GM18520 (cell line): Measurements from ENCODE around the gene OLFML3.
"Not testable (repeated sequence)": the region's sequence is repeated elsewhere in the genome, so short reads cannot be mapped to it uniquely, and the experiment has no call there.

Source experiments
- ATAC-seq: cut with Tn5 transposase; IDR thresholded peaks from one replicate; pipeline ENCODE4 v1.9.1; 2021; ENCODE audit not compliant: unreplicated experiment

The OLFML3 gene

DNA sequence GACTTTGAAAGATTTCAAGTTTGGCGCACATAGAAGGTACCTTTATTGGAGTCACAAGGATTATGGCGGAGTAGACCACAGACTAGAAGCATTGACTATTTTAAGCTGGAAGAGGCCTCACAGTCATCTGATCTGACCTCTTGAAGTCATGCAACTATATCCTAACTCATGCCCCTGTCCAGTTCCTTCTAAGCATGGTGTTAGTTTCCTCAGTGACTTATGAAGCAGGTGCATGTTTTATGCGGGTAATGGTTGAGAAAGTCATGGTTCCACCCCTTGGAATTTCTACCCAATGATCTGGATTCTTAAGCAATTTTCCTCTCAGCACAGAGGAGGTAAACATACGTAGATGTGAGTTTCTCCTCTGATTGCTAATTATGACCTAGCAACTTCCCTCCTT lies 11.7 kb downstream of the OLFML3 start:
- no peak for ATAC-seq

GRCh38 chr1:113991467-113991997 lies 12.3 kb downstream of the OLFML3 start:
- ATAC-seq, result no peak

GRCh38 chr1:113993072-113993471 lies 13.8 kb downstream of the OLFML3 start:
- no peak for ATAC-seq

DNA sequence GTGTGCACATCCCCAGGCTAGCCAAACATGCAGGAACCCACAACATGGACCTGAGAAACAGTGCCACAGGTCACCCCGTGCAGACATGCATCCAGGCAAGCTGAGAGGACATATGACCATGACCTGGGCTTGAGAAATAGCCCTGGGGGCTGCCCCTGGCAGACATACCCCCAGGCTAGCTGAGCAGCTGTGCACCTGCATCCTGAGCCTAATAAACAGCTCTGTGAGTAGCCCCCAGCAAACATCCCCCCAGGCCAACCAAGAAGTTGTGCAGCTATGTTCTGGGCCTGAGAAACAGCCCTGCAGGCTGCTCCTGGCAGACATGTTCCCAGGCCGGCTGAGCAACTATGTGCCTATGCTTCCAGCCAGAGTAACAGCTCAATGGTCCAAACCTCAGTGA lies 14.5 kb downstream of the OLFML3 start:
- ATAC-seq, result no peak

- no peak for ATAC-seq
Measured at GRCh38 chr1:113995382-113995781, 16.1 kb downstream of the OLFML3 start.

- ATAC-seq, result no peak
Measured at GRCh38 chr1:113998361-113998760, 19.1 kb downstream of the OLFML3 start.

- no peak for ATAC-seq
Measured at GRCh38 chr1:113999233-113999632, 20.0 kb downstream of the OLFML3 start.

DNA sequence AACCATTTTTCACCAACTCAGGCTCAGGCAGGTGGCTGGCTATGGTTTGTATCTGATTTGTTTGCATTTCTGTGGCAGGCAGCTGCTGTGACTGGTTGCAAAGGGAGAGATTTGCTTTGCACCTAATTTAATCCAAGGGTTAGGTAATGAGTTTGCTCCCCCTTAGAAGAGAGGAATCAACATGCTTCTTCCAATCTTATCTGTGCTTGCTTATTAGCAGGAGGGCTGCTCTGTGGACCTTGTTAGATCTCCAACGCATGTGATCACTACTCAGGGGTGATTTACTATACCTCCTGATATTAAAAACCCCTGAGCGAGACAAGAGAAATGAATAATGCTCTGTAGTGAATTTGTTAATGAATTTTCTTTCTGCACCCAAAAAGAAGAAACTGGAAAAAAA lies 20.5 kb downstream of the OLFML3 start:
- no peak for ATAC-seq

DNA sequence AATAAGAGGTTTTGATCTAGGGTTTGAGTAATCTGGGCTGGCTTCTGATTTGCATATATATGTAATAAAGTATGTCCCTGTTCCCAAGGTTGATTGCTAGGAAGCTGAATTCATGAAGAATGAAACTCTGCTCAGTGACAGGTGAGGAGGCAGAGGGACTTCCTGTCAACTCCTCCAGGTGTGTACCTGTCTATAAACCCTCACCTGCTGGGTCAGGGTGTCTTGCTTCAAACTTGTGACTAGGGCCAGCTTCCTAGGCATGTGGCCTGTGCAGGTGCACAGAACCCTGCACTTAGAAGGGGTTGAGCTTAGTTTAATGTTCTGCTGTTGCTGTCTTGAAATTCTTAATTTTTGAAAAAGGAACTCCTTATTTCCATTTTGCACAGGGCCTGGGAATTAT lies 21.1 kb downstream of the OLFML3 start:
- no peak for ATAC-seq

DNA sequence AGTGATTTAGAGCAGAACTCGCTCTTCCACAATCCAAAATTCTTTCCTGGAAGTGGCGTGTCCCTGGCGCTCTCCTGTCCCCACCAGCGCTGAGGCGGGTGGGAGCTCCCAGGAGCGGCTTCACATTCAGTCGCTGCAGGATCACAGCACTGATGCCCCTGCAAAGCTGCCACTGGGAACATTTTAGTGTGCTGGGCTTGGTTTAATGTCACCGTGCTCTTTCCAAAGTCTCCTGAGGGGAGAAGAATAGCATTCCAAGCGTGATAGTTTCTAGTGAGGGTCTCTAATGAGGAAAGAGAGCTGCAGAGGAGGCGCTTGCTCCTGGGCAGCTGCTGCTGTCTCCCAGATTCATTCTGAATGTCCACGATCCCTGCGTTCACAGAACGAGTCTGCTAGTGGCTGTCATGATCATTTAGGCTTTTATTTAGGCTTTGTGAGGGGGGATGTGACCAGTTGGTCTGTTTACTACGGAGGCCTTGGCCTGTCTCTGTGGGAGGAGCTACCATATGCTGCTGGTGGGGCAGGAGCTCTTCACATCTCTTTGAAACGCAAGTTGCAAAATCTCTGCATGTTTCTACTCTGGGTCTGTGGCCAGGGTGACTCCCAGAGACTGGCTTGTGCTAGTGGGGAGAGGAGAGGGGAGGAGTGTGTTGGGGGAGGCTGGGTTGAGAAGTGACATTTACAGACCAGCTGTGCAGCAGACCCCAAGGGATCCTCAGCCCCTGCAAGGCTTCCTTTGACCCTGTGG lies 23.4 kb downstream of the OLFML3 start:
- no peak for ATAC-seq

GRCh38 chr1:114003431-114003830 lies 24.2 kb downstream of the OLFML3 start:
- ATAC-seq, result no peak

- ATAC-seq, result not testable (repeated sequence)
Measured at GRCh38 chr1:114006825-114007224, 27.6 kb downstream of the OLFML3 start.

DNA sequence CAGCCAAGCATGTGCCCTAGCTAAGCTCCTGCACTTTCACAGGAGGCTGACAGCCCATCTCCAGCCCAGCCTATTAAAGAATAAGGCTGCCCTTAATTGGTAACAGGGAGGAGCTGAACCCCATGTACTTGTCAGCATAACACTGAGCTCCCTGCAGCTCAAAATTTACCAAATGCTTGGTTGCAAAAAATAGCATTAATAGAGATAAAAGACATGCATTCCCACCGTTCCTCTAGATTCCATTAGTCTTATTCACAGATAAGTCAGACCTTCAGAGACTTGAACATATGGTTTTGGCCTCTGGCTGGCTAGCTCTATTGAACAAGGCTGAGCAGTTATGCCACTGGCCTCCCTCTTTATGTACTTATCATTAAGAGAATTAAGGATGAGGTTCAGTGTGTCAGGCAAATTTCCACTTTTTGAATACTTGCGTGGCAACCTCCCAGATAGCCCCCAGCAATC lies 29.2 kb downstream of the OLFML3 start:
- no peak for ATAC-seq

GRCh38 chr1:114008993-114009392 lies 29.7 kb downstream of the OLFML3 start:
- ATAC-seq, result no peak

- ATAC-seq, result no peak
Measured at GRCh38 chr1:114009393-114009792, 30.1 kb downstream of the OLFML3 start.

DNA sequence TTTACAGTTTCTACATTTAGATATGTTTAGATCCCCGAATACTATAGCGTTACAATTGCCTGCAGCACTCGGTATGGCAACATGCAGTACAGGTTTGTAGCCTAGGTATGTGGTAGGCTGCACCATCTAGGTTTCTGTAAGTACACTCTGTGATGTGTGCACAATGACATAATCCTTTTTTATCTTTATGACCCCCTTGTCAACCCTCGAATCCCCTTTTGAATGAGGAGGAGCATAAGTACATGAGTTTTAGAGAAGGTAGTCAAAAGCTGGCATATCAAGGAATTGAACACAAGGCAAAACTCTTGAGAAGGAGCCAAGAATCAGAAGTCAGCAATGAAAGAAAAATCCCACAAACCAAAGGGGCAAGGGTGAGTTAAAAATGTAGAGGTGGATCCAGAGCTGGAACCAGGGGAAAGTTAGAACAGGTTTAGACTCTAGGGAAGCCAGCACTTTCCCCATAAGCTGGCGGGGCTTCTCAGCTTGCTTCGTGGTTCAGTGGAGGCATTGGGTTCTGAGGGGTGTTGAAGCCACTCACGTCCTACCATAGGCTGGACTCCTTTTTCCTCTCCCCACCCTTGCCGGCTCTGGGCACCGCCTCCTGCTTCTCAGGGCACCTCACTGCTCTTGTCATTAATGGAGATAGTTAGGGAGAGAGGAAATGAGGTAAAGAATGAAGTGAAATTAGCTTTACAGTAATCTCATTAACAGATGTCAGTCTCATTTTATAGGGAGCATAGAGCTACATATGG lies 31.3 kb downstream of the OLFML3 start:
- no peak for ATAC-seq

DNA sequence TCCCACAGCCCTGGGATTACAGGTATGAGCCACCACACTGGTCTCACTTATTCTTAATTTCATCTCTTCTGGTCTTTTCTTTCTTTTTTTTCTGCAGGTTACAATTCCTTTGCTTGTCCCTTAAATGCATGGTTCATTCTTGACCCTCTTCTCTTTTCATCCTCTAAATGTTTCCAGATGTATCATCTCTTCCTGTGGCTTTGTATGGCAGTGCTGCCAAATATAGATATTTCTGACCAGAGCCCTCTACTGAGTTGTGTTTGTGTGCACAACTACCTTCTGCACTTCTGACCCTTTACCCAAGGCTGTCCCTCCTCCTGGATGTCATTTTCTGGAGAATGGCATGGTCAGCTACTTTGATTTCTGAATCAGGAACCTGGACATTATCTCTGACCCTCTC lies 32.5 kb downstream of the OLFML3 start:
- no peak for ATAC-seq

- ATAC-seq, result no peak
Measured at GRCh38 chr1:114015075-114015474, 35.8 kb downstream of the OLFML3 start.

DNA sequence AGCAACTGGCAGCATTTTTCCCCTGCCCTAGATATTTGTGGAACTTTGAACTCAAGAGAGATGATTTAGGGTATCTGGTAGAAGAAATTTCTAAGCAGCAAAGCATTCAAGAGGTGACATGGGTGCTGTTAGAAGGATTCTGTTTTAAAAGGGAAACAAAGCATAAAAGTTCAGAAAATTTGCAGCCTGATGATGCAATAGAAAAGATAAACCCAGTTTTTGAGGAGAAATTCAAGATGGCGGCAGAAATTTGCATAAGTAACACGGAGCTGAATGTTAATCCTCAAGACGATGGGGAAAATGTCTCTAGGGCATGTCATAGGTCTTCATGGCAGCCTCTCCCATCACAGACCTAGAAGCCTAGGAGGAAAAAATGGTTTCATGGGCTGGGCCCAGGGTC lies 40.5 kb downstream of the OLFML3 start:
- ATAC-seq, result not testable (repeated sequence)

- ATAC-seq, result no peak
Measured at GRCh38 chr1:114021665-114022099, 42.4 kb downstream of the OLFML3 start.

DNA sequence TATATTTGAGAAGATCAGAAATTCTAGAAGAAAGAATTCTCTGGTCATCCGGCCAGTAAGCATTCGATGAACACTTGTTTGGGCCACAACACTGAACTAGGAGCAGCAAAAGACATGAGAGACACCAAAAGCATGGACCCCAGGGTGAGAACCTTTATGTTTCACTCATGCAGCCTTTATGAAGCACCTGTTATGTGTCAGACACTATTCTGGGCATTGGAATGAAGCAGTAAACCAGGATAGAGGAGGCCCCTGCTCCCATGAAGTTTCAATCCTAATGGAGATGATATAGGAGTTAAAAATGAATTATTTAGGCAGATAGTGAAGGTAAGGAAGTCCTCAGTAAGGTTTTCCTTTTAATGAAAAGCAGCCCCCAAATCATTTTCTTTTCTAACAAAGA lies 43.6 kb downstream of the OLFML3 start:
- no peak for ATAC-seq

DNA sequence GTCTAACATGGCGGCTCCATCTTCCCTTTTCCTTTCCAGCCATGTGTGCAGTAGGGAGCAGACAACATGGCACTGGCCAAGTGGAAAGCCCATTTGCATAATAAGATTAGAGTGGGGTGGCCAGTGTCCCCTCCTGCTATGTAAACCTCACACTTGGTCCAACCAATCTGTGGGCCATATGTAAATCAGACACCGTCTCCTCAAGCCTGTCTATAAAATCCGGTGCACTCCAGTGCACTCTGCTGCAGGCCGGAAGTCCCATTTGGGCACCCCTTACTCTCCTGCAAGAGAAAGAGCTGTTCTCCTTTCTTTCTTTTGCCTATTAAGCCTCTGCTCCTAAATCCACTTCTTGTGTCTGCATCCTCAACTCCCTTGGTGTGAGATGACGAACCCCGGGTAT lies 44.1 kb downstream of the OLFML3 start:
- ATAC-seq, result no peak
